H1 (cell line): ENCODE results near the gene STK11. TPM values are rescaled to one million over a fixed set of nuclear protein-coding genes. Genes with fewer than 3 reads are reported as not detected.

Source experiments
- BACH1 ChIP-seq: IDR thresholded peaks from 2 replicates; pipeline ENCODE4 v1.6.1; 2012; ENCODE audit warnings: low read length, improper control_type of control experiment
- CREB1 ChIP-seq: IDR thresholded peaks from 2 replicates; pipeline ENCODE4 v1.6.1; 2012; ENCODE audit warnings: inconsistent platforms
- EGR1 ChIP-seq: IDR thresholded peaks from 2 replicates; pipeline ENCODE4 v1.6.1; 2011; ENCODE audit warnings: low read depth, low read length, borderline replicate concordance
- GTF2F1 ChIP-seq: IDR thresholded peaks from 2 replicates; pipeline ENCODE4 v1.6.1; 2012; ENCODE audit warnings: low read depth, low read length, improper control_type of control experiment, borderline replicate concordance
- KDM1A ChIP-seq: fragments of 200-600, 300-600 bp; sonication (generic); IDR thresholded peaks from 2 replicates; pipeline ENCODE4 v1.7.1; 2016; ENCODE audit warnings: mild to moderate bottlenecking, low read length, borderline replicate concordance
- KDM5A ChIP-seq: fragments of 200-600 bp; IDR thresholded peaks from 2 replicates; pipeline ENCODE4 v1.7.1; 2012; ENCODE audit warnings: mild to moderate bottlenecking, low read length, inconsistent platforms, mixed read lengths
- PHF8 ChIP-seq: fragments of 200-600 bp; sonication (generic); conservative IDR thresholded peaks from 2 replicates; pipeline ENCODE4 v1.7.1; 2012; ENCODE audit warnings: low read depth, mild to moderate bottlenecking, inconsistent platforms, low read length, moderate library complexity
- SUZ12 ChIP-seq: fragments of 200-600 bp; sonication (generic); IDR thresholded peaks from 2 replicates; pipeline ENCODE4 v1.6.1; 2012; ENCODE audit warnings: mild to moderate bottlenecking, inconsistent platforms, low read length, moderate library complexity, mixed read lengths
- TAF7 ChIP-seq: optimal IDR thresholded peaks from 2 replicates; pipeline ENCODE3; 2011; ENCODE audit warnings: low read depth, mild to moderate bottlenecking, inconsistent platforms, low read length, moderate library complexity, borderline replicate concordance
- polyA plus RNA-seq, 7 experiments: library from polyadenylated mRNA; depleted of rRNA in 3 of 7; stranded (reverse) in 5 of 7; unstranded in 2 of 7; fragments of >200 nt in 5 of 7; fragments of 200-250 nt in 2 of 7; gene quantifications; 1 replicate in 5 of 7; 2 replicates in 1 of 7; 4 replicates in 1 of 7; pipeline versions ENCODE4 v1.2.1 to v1.2.3, GENCODE V29; 2011 to 2013; ENCODE audit warnings: missing spikeins in 2 of 7, mixed read lengths in 2 of 7
- total RNA-seq: library from RNA; stranded (reverse); fragmentation: NEBNext Ultra II Directional; extraction: Animal tissue kit (Norgen Biotek cat#: 25700); gene quantifications from 2 replicates; pipeline ENCODE4 v1.2.1, GENCODE V29; 2021
- TF ChIP-seq, protein P1 (sequence below): fragments of 300-600 bp; sonication (generic); IDR thresholded peaks from 2 replicates; pipeline ENCODE4 v1.7.1; 2012; ENCODE audit warnings: low read length, moderate library complexity, mild to moderate bottlenecking, inconsistent platforms; ENCODE audit not compliant: insufficient replicate concordance
- TF ChIP-seq, protein P2 (sequence below): IDR thresholded peaks from 2 replicates; pipeline ENCODE4 v1.6.1; 2012; ENCODE audit warnings: inconsistent platforms

STK11 gene
- total and polyA plus RNA-seq, 2 of the 8 experiments (the other 6 are each of a cell fraction or from before 2014, with no cell fraction given) = 45.3 to 70.7 TPM

DNA sequence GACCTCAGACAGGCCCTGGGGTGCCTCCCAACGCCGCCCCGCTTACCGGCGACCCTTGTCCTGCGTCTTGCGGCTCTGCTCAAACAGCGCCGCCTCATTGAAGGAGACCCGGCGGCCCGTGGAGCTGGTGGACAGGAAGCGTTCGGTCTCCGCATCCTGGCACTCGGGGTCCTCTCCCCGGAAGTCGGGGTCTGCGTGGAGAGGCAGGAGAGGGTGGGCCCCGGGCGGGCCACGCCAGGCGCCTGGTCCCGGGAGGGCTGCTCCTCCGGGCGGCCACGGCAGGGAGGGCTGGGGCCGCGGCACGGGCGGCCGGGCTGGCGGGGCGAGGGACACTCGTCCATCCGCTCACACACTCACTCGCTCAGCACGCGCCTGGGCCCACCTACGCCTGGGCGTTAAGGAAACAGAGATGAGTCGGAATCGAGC is 29.4 kb downstream of the STK11 start (continued):
- TF ChIP-seq, protein P1, sequence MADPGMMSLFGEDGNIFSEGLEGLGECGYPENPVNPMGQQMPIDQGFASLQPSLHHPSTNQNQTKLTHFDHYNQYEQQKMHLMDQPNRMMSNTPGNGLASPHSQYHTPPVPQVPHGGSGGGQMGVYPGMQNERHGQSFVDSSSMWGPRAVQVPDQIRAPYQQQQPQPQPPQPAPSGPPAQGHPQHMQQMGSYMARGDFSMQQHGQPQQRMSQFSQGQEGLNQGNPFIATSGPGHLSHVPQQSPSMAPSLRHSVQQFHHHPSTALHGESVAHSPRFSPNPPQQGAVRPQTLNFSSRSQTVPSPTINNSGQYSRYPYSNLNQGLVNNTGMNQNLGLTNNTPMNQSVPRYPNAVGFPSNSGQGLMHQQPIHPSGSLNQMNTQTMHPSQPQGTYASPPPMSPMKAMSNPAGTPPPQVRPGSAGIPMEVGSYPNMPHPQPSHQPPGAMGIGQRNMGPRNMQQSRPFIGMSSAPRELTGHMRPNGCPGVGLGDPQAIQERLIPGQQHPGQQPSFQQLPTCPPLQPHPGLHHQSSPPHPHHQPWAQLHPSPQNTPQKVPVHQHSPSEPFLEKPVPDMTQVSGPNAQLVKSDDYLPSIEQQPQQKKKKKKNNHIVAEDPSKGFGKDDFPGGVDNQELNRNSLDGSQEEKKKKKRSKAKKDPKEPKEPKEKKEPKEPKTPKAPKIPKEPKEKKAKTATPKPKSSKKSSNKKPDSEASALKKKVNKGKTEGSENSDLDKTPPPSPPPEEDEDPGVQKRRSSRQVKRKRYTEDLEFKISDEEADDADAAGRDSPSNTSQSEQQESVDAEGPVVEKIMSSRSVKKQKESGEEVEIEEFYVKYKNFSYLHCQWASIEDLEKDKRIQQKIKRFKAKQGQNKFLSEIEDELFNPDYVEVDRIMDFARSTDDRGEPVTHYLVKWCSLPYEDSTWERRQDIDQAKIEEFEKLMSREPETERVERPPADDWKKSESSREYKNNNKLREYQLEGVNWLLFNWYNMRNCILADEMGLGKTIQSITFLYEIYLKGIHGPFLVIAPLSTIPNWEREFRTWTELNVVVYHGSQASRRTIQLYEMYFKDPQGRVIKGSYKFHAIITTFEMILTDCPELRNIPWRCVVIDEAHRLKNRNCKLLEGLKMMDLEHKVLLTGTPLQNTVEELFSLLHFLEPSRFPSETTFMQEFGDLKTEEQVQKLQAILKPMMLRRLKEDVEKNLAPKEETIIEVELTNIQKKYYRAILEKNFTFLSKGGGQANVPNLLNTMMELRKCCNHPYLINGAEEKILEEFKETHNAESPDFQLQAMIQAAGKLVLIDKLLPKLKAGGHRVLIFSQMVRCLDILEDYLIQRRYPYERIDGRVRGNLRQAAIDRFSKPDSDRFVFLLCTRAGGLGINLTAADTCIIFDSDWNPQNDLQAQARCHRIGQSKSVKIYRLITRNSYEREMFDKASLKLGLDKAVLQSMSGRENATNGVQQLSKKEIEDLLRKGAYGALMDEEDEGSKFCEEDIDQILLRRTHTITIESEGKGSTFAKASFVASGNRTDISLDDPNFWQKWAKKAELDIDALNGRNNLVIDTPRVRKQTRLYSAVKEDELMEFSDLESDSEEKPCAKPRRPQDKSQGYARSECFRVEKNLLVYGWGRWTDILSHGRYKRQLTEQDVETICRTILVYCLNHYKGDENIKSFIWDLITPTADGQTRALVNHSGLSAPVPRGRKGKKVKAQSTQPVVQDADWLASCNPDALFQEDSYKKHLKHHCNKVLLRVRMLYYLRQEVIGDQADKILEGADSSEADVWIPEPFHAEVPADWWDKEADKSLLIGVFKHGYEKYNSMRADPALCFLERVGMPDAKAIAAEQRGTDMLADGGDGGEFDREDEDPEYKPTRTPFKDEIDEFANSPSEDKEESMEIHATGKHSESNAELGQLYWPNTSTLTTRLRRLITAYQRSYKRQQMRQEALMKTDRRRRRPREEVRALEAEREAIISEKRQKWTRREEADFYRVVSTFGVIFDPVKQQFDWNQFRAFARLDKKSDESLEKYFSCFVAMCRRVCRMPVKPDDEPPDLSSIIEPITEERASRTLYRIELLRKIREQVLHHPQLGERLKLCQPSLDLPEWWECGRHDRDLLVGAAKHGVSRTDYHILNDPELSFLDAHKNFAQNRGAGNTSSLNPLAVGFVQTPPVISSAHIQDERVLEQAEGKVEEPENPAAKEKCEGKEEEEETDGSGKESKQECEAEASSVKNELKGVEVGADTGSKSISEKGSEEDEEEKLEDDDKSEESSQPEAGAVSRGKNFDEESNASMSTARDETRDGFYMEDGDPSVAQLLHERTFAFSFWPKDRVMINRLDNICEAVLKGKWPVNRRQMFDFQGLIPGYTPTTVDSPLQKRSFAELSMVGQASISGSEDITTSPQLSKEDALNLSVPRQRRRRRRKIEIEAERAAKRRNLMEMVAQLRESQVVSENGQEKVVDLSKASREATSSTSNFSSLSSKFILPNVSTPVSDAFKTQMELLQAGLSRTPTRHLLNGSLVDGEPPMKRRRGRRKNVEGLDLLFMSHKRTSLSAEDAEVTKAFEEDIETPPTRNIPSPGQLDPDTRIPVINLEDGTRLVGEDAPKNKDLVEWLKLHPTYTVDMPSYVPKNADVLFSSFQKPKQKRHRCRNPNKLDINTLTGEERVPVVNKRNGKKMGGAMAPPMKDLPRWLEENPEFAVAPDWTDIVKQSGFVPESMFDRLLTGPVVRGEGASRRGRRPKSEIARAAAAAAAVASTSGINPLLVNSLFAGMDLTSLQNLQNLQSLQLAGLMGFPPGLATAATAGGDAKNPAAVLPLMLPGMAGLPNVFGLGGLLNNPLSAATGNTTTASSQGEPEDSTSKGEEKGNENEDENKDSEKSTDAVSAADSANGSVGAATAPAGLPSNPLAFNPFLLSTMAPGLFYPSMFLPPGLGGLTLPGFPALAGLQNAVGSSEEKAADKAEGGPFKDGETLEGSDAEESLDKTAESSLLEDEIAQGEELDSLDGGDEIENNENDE = no peak
- no peak for TF ChIP-seq EGR1
- no peak for TF ChIP-seq KDM5A
- no peak for TF ChIP-seq KDM1A
- no peak for TF ChIP-seq BACH1
- no peak for TF ChIP-seq PHF8
- TF ChIP-seq, protein P2, sequence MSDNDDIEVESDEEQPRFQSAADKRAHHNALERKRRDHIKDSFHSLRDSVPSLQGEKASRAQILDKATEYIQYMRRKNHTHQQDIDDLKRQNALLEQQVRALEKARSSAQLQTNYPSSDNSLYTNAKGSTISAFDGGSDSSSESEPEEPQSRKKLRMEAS = no peak
- TF ChIP-seq TAF7 = no peak
- no peak for TF ChIP-seq SUZ12
- TF ChIP-seq CREB1 = no peak
- TF ChIP-seq GTF2F1 = no peak
